ENCODE data around the gene CD79B. TPM values are rescaled to one million over a fixed set of nuclear protein-coding genes. Genes with fewer than 3 reads are reported as not detected.

Gene CD79B
- total and polyA plus RNA-seq, 2 donors, result 19.5 to 34.1 TPM

- Histone ChIP-seq H3K27me3 (ENCODE audit: control insufficient read depth in 2 of 2, insufficient read depth in 1 of 2, low read length in 1 of 2) (no peaks in the 10 kb centered on the region), H3K4me3 (ENCODE audit: low read length in 2 of 2) (no peak within 1 kb of the TSS), H3K36me3 (ENCODE audit: control insufficient read depth in 2 of 2, insufficient read depth in 2 of 2, low read length in 1 of 2) (no peaks in the 10 kb centered on the region), H3K27ac (ENCODE audit: low read depth in 1 of 2, low read length in 1 of 2) (no peak within 1 kb of the TSS), H3K9me3 (ENCODE audit: control insufficient read depth in 2 of 2, insufficient read depth in 1 of 2, low read length in 1 of 2) (no peaks in the 10 kb centered on the region), H3K4me1 (ENCODE audit: control insufficient read depth in 2 of 2, insufficient read depth in 2 of 2, low read length in 2 of 2) (peaks cover 0 to 3% of the 10 kb centered on the region in 2 donors)
- 98% methylated on average over 14 of the region's 14 CpGs for WGBS
- no peak for DNase-seq (ENCODE audit: low read depth in 6 of 9, low spot score in 9 of 9)
Measured at GRCh38 chr17:63972796-63973195, 40.7 kb upstream of the CD79B start, which contains the start of gene SCN4A. SCN4A (minus strand) TSS chr17:63972918; CDS start chr17:63972841, 77 bp downstream.

GRCh38 chr17:63969278-63969677 lies 37.1 kb upstream of the CD79B start:
- peaks cover 0 to 13% of the 10 kb centered on the region in 2 donors for H3K4me1 ChIP-seq (ENCODE audit: control insufficient read depth in 2 of 2, insufficient read depth in 2 of 2, low read length in 2 of 2)
- H3K27ac ChIP-seq (ENCODE audit: low read depth in 1 of 2, low read length in 1 of 2), result no peak overlapping the region
- no peaks in the 10 kb centered on the region for H3K9me3 ChIP-seq (ENCODE audit: control insufficient read depth in 2 of 2, insufficient read depth in 1 of 2, low read length in 1 of 2)
- no peaks in the 10 kb centered on the region for H3K27me3 ChIP-seq (ENCODE audit: control insufficient read depth in 2 of 2, insufficient read depth in 1 of 2, low read length in 1 of 2)
- no peak overlapping the region for H3K4me3 ChIP-seq (ENCODE audit: low read length in 2 of 2)
- no peak for DNase-seq (ENCODE audit: low read depth in 6 of 9, low spot score in 9 of 9)
- H3K36me3 ChIP-seq (ENCODE audit: control insufficient read depth in 2 of 2, insufficient read depth in 2 of 2, low read length in 1 of 2), result no peaks in the 10 kb centered on the region
- WGBS, result 95% methylated on average over 10 of the region's 10 CpGs

GRCh38 chr17:63967953-63968352 lies 35.8 kb upstream of the CD79B start:
- DNase-seq (ENCODE audit: low read depth in 6 of 9, low spot score in 9 of 9), result no peak
- WGBS, result 97% methylated on average over 19 of the region's 19 CpGs
- Histone ChIP-seq H3K27ac (ENCODE audit: low read depth in 1 of 2, low read length in 1 of 2) (no peak overlapping the region), H3K9me3 (ENCODE audit: control insufficient read depth in 2 of 2, insufficient read depth in 1 of 2, low read length in 1 of 2) (no peaks in the 10 kb centered on the region), H3K36me3 (ENCODE audit: control insufficient read depth in 2 of 2, insufficient read depth in 2 of 2, low read length in 1 of 2) (no peaks in the 10 kb centered on the region), H3K27me3 (ENCODE audit: control insufficient read depth in 2 of 2, insufficient read depth in 1 of 2, low read length in 1 of 2) (no peaks in the 10 kb centered on the region), H3K4me3 (ENCODE audit: low read length in 2 of 2) (no peak overlapping the region), H3K4me1 (ENCODE audit: control insufficient read depth in 2 of 2, insufficient read depth in 2 of 2, low read length in 2 of 2) (peaks cover 0 to 13% of the 10 kb centered on the region in 2 donors)

- H3K27ac ChIP-seq (ENCODE audit: low read depth in 1 of 2, low read length in 1 of 2), result peak overlapping the region in 1 of 2 donors; percentile 5
- H3K4me1 ChIP-seq (ENCODE audit: control insufficient read depth in 2 of 2, insufficient read depth in 2 of 2, low read length in 2 of 2), result peaks cover 0 to 13% of the 10 kb centered on the region in 2 donors
- H3K27me3 ChIP-seq (ENCODE audit: control insufficient read depth in 2 of 2, insufficient read depth in 1 of 2, low read length in 1 of 2), result no peaks in the 10 kb centered on the region
- no peak overlapping the region for H3K4me3 ChIP-seq (ENCODE audit: low read length in 2 of 2)
- no peaks in the 10 kb centered on the region for H3K36me3 ChIP-seq (ENCODE audit: control insufficient read depth in 2 of 2, insufficient read depth in 2 of 2, low read length in 1 of 2)
- DNase-seq (ENCODE audit: low read depth in 6 of 9, low spot score in 9 of 9), result peak in 2 of 9 donors; percentile 42 to 71
- WGBS, result 92% methylated on average over 11 of the region's 11 CpGs
- no peaks in the 10 kb centered on the region for H3K9me3 ChIP-seq (ENCODE audit: control insufficient read depth in 2 of 2, insufficient read depth in 1 of 2, low read length in 1 of 2)
Measured at GRCh38 chr17:63966646-63967264, 34.6 kb upstream of the CD79B start.

GRCh38 chr17:63963123-63963522 lies 31.0 kb upstream of the CD79B start:
- Histone ChIP-seq H3K36me3 (ENCODE audit: control insufficient read depth in 2 of 2, insufficient read depth in 2 of 2, low read length in 1 of 2) (no peaks in the 10 kb centered on the region), H3K4me3 (ENCODE audit: low read length in 2 of 2) (no peak overlapping the region), H3K4me1 (ENCODE audit: control insufficient read depth in 2 of 2, insufficient read depth in 2 of 2, low read length in 2 of 2) (peaks cover 0 to 23% of the 10 kb centered on the region in 2 donors), H3K27ac (ENCODE audit: low read depth in 1 of 2, low read length in 1 of 2) (no peak overlapping the region), H3K27me3 (ENCODE audit: control insufficient read depth in 2 of 2, insufficient read depth in 1 of 2, low read length in 1 of 2) (no peaks in the 10 kb centered on the region), H3K9me3 (ENCODE audit: control insufficient read depth in 2 of 2, insufficient read depth in 1 of 2, low read length in 1 of 2) (peaks cover 0 to 5% of the 10 kb centered on the region in 2 donors)
- DNase-seq (ENCODE audit: low read depth in 6 of 9, low spot score in 9 of 9), result no peak
- 97% methylated on average over 4 of the region's 4 CpGs for WGBS

- no peaks in the 10 kb centered on the region for H3K27me3 ChIP-seq (ENCODE audit: control insufficient read depth in 2 of 2, insufficient read depth in 1 of 2, low read length in 1 of 2)
- no peaks in the 10 kb centered on the region for H3K36me3 ChIP-seq (ENCODE audit: control insufficient read depth in 2 of 2, insufficient read depth in 2 of 2, low read length in 1 of 2)
- H3K4me1 ChIP-seq (ENCODE audit: control insufficient read depth in 2 of 2, insufficient read depth in 2 of 2, low read length in 2 of 2), result peaks cover 0 to 21% of the 10 kb centered on the region in 2 donors
- peaks cover 0 to 5% of the 10 kb centered on the region in 2 donors for H3K9me3 ChIP-seq (ENCODE audit: control insufficient read depth in 2 of 2, insufficient read depth in 1 of 2, low read length in 1 of 2)
- DNase-seq (ENCODE audit: low read depth in 6 of 9, low spot score in 9 of 9), result no peak
- 92% methylated on average over 10 of the region's 10 CpGs for WGBS
- no peak overlapping the region for H3K4me3 ChIP-seq (ENCODE audit: low read length in 2 of 2)
- peak overlapping the region in 1 of 2 donors; percentile 18 for H3K27ac ChIP-seq (ENCODE audit: low read depth in 1 of 2, low read length in 1 of 2)
Measured at GRCh38 chr17:63962298-63962744, 30.2 kb upstream of the CD79B start.

GRCh38 chr17:63961355-63962212 lies 29.5 kb upstream of the CD79B start:
- peaks cover 0 to 15% of the 10 kb centered on the region in 2 donors for H3K4me1 ChIP-seq (ENCODE audit: control insufficient read depth in 2 of 2, insufficient read depth in 2 of 2, low read length in 2 of 2)
- H3K9me3 ChIP-seq (ENCODE audit: control insufficient read depth in 2 of 2, insufficient read depth in 1 of 2, low read length in 1 of 2), result peaks cover 0 to 5% of the 10 kb centered on the region in 2 donors
- H3K27ac ChIP-seq (ENCODE audit: low read depth in 1 of 2, low read length in 1 of 2), result no peak overlapping the region
- H3K36me3 ChIP-seq (ENCODE audit: control insufficient read depth in 2 of 2, insufficient read depth in 2 of 2, low read length in 1 of 2), result no peaks in the 10 kb centered on the region
- no peak overlapping the region for H3K4me3 ChIP-seq (ENCODE audit: low read length in 2 of 2)
- H3K27me3 ChIP-seq (ENCODE audit: control insufficient read depth in 2 of 2, insufficient read depth in 1 of 2, low read length in 1 of 2), result no peaks in the 10 kb centered on the region
- 54% methylated on average over 37 of the region's 37 CpGs for WGBS
- peak in 6 of 9 donors; percentile 23 to 66 (median 44) for DNase-seq (ENCODE audit: low read depth in 6 of 9, low spot score in 9 of 9)

- peaks cover 0 to 5% of the 10 kb centered on the region in 2 donors for H3K9me3 ChIP-seq (ENCODE audit: control insufficient read depth in 2 of 2, insufficient read depth in 1 of 2, low read length in 1 of 2)
- 96% methylated on average over 7 of the region's 7 CpGs for WGBS
Measured at GRCh38 chr17:63960430-63960829, 28.3 kb upstream of the CD79B start.

GRCh38 chr17:63960006-63960405 lies 27.9 kb upstream of the CD79B start:
- Histone ChIP-seq H3K27ac (ENCODE audit: low read depth in 1 of 2, low read length in 1 of 2) (no peak overlapping the region), H3K9me3 (ENCODE audit: control insufficient read depth in 2 of 2, insufficient read depth in 1 of 2, low read length in 1 of 2) (peaks cover 0 to 5% of the 10 kb centered on the region in 2 donors), H3K36me3 (ENCODE audit: control insufficient read depth in 2 of 2, insufficient read depth in 2 of 2, low read length in 1 of 2) (no peaks in the 10 kb centered on the region), H3K4me3 (ENCODE audit: low read length in 2 of 2) (no peak overlapping the region), H3K27me3 (ENCODE audit: control insufficient read depth in 2 of 2, insufficient read depth in 1 of 2, low read length in 1 of 2) (no peaks in the 10 kb centered on the region), H3K4me1 (ENCODE audit: control insufficient read depth in 2 of 2, insufficient read depth in 2 of 2, low read length in 2 of 2) (peaks cover 5 to 22% of the 10 kb centered on the region in 2 donors)
- DNase-seq (ENCODE audit: low read depth in 6 of 9, low spot score in 9 of 9), result no peak
- WGBS, result 92% methylated on average over 9 of the region's 9 CpGs

More at GRCh38 chr17:63960430-63960829, 28.3 kb upstream of the CD79B start:
- Histone ChIP-seq H3K4me3 (ENCODE audit: low read length in 2 of 2) (no peak overlapping the region), H3K4me1 (ENCODE audit: control insufficient read depth in 2 of 2, insufficient read depth in 2 of 2, low read length in 2 of 2) (peaks cover 5 to 18% of the 10 kb centered on the region in 2 donors), H3K27me3 (ENCODE audit: control insufficient read depth in 2 of 2, insufficient read depth in 1 of 2, low read length in 1 of 2) (no peaks in the 10 kb centered on the region), H3K36me3 (ENCODE audit: control insufficient read depth in 2 of 2, insufficient read depth in 2 of 2, low read length in 1 of 2) (no peaks in the 10 kb centered on the region), H3K27ac (ENCODE audit: low read depth in 1 of 2, low read length in 1 of 2) (no peak overlapping the region)
- DNase-seq (ENCODE audit: low read depth in 6 of 9, low spot score in 9 of 9), result no peak

All from thymus (tissue), 11 donors.